NCI-H1930 (cell line): ENCODE measurements around the gene AXDND1.
A peak's percentile ranks its signal among the peaks of the same experiment; 100 is the strongest.
"Not testable (repeated sequence)": the region's sequence is repeated elsewhere in the genome, so short reads cannot be mapped to it uniquely, and the experiment has no call there.

Experiments used
- DNase-seq, 2 experiments: peaks; one replicate each; lab custom pipeline; 2025; lab: John Stamatoyannopoulos, UW

The AXDND1 gene

GRCh38 chr1:179366093-179366800, 476 bp downstream of the AXDND1 start:
- DNase-seq = no peak

GRCh38 chr1:179369751-179370341, 4.1 kb downstream of the AXDND1 start:
- peak; percentile 37 to 70 for DNase-seq

- no peak for DNase-seq
Observed at GRCh38 chr1:179372160-179372559, 6.4 kb downstream of the AXDND1 start.

GRCh38 chr1:179376223-179376622, 10.5 kb downstream of the AXDND1 start:
- DNase-seq = no peak

GRCh38 chr1:179380299-179380698, 14.5 kb downstream of the AXDND1 start:
- no peak for DNase-seq

- DNase-seq = no peak
Observed at GRCh38 chr1:179384027-179384426, 18.3 kb downstream of the AXDND1 start.

- DNase-seq = no peak
Observed at GRCh38 chr1:179385510-179385909, 19.7 kb downstream of the AXDND1 start.

- no peak for DNase-seq
Observed at GRCh38 chr1:179393721-179394120, 27.9 kb downstream of the AXDND1 start.

GRCh38 chr1:179399399-179399798, 33.6 kb downstream of the AXDND1 start:
- DNase-seq = not testable (repeated sequence)

GRCh38 chr1:179417760-179418159, 52.0 kb downstream of the AXDND1 start:
- not testable (repeated sequence) for DNase-seq

GRCh38 chr1:179418706-179419105, 52.9 kb downstream of the AXDND1 start:
- not testable (repeated sequence) for DNase-seq

GRCh38 chr1:179424610-179425009, 58.8 kb downstream of the AXDND1 start:
- DNase-seq = no peak

- DNase-seq = no peak
Observed at GRCh38 chr1:179425186-179425585, 59.4 kb downstream of the AXDND1 start.

- no peak for DNase-seq
Observed at GRCh38 chr1:179437171-179437570, 71.4 kb downstream of the AXDND1 start.

- not testable (repeated sequence) for DNase-seq
Observed at GRCh38 chr1:179439646-179440045, 73.9 kb downstream of the AXDND1 start.

- not testable (repeated sequence) for DNase-seq
Observed at GRCh38 chr1:179440301-179440700, 74.5 kb downstream of the AXDND1 start.

GRCh38 chr1:179440971-179441370, 75.2 kb downstream of the AXDND1 start:
- no peak for DNase-seq

GRCh38 chr1:179441501-179441900, 75.7 kb downstream of the AXDND1 start:
- DNase-seq = no peak

GRCh38 chr1:179442846-179443245, 77.1 kb downstream of the AXDND1 start:
- not testable (repeated sequence) for DNase-seq

- DNase-seq = no peak
Observed at GRCh38 chr1:179445593-179445992, 79.8 kb downstream of the AXDND1 start.

- no peak for DNase-seq
Observed at GRCh38 chr1:179447489-179447888, 81.7 kb downstream of the AXDND1 start.

GRCh38 chr1:179448437-179449149, 82.8 kb downstream of the AXDND1 start:
- no peak for DNase-seq

GRCh38 chr1:179459606-179460206, 93.9 kb downstream of the AXDND1 start:
- DNase-seq = not testable (repeated sequence)
